CD14-positive monocyte (primary cell): ENCODE data around the gene CYTH3. TPM values are rescaled to one million over a fixed set of nuclear protein-coding genes. Genes with fewer than 3 reads are reported as not detected.
"Not testable (repeated sequence)": the region's sequence is repeated elsewhere in the genome, so short reads cannot be mapped to it uniquely, and the experiment has no call there.

Experiments
- DNase-seq, 3 donors: peaks; one replicate each; pipeline ENCODE4 v3.0.0-alpha.2; 2011 to 2022
- H2AFZ ChIP-seq: 2 replicates; pipeline ENCODE4 v1.6.0; 2012; ENCODE audit warnings: mild to moderate bottlenecking, low read depth, low read length, inconsistent platforms; ENCODE audit not compliant: insufficient read depth, poor library complexity, severe bottlenecking
- H3K27ac ChIP-seq, 2 donors: 1 replicate in 1 of 2; 2 replicates in 1 of 2; pipeline ENCODE4 v1.5.1; 2012 to 2013; ENCODE audit warnings: low read length in 2 of 2, control low read depth in 1 of 2, inconsistent platforms in 1 of 2, low read depth in 1 of 2, mild to moderate bottlenecking in 1 of 2
- H3K27me3 ChIP-seq, 2 donors: one replicate each; pipeline versions ENCODE4 v1.6.0 to v1.6.1; 2011 to 2013; ENCODE audit warnings: low read length in 2 of 2; ENCODE audit not compliant: control insufficient read depth in 2 of 2, insufficient read depth in 2 of 2
- H3K36me3 ChIP-seq, 2 donors: replicated peaks in 1 of 2; 1 replicate in 1 of 2; 2 replicates in 1 of 2; pipeline versions ENCODE4 v1.5.1 to v1.6.1; 2012 to 2013; ENCODE audit warnings: low read length in 2 of 2, control low read depth in 1 of 2, inconsistent platforms in 1 of 2, mild to moderate bottlenecking in 1 of 2; ENCODE audit not compliant: insufficient read depth in 2 of 2, control insufficient read depth in 1 of 2
- H3K4me1 ChIP-seq, 2 donors: 1 replicate in 1 of 2; 2 replicates in 1 of 2; pipeline versions ENCODE4 v1.5.1 to v1.6.1; 2012 to 2013; ENCODE audit warnings: low read length in 2 of 2, control low read depth in 1 of 2, inconsistent platforms in 1 of 2, mild to moderate bottlenecking in 1 of 2, moderate library complexity in 1 of 2; ENCODE audit not compliant: insufficient read depth in 2 of 2, control insufficient read depth in 1 of 2
- H3K4me2 ChIP-seq: replicated peaks from 2 replicates; pipeline ENCODE3; 2012; ENCODE audit warnings: low read length, moderate library complexity, mild to moderate bottlenecking; ENCODE audit not compliant: poor library complexity, severe bottlenecking; ENCODE audit errors: extremely low read depth
- H3K4me3 ChIP-seq, 3 experiments: fragments of 200-600 bp in 1 of 3; sonication (generic) in 1 of 3; replicated peaks in 1 of 3; 1 replicate in 2 of 3; 2 replicates in 1 of 3; pipeline ENCODE4 v1.5.1; 2011 to 2013; ENCODE audit warnings: low read length in 3 of 3, mild to moderate bottlenecking in 3 of 3, control low read depth in 2 of 3, low read depth in 2 of 3, inconsistent platforms in 1 of 3, moderate library complexity in 1 of 3
- H3K79me2 ChIP-seq: 2 replicates; pipeline ENCODE4 v1.6.0; 2012; ENCODE audit warnings: mild to moderate bottlenecking, control low read depth, inconsistent platforms, low read length, moderate library complexity; ENCODE audit not compliant: insufficient read depth
- H3K9ac ChIP-seq: 2 replicates; pipeline ENCODE4 v1.6.0; 2017; ENCODE audit warnings: low read length, mild to moderate bottlenecking; ENCODE audit not compliant: insufficient read depth, poor library complexity, severe bottlenecking
- H3K9me3 ChIP-seq, 2 donors: replicated peaks in 1 of 2; 1 replicate in 1 of 2; 2 replicates in 1 of 2; pipeline versions ENCODE4 v1.5.1 to v1.6.1; 2012 to 2013; ENCODE audit warnings: low read length in 2 of 2, control low read depth in 1 of 2; ENCODE audit not compliant: control insufficient read depth in 1 of 2, insufficient read depth in 1 of 2
- H4K20me1 ChIP-seq: 2 replicates; pipeline ENCODE4 v1.6.0; 2012; ENCODE audit warnings: mild to moderate bottlenecking, low read length, control low read depth, moderate library complexity; ENCODE audit not compliant: insufficient read depth
- H3K27ac Mint-ChIP-seq, 7 donors: one replicate each; pipeline ENCODE4 v1.8.0; 2020; ENCODE audit warnings: mild to moderate bottlenecking in 7 of 7, mixed read lengths in 7 of 7, moderate library complexity in 6 of 7, inconsistent platforms in 2 of 7
- H3K27me3 Mint-ChIP-seq, 3 donors: one replicate each; pipeline ENCODE4 v1.8.0; 2021 to 2022; ENCODE audit warnings: low read depth in 3 of 3, mild to moderate bottlenecking in 3 of 3, mixed read lengths in 3 of 3, moderate library complexity in 3 of 3, inconsistent platforms in 1 of 3
- H3K36me3 Mint-ChIP-seq, 2 donors: one replicate each; pipeline ENCODE4 v1.8.0; 2020; ENCODE audit warnings: mixed read lengths in 2 of 2, inconsistent platforms in 1 of 2, mild to moderate bottlenecking in 1 of 2
- H3K4me1 Mint-ChIP-seq: one replicate; pipeline ENCODE4 v1.8.0; 2020; ENCODE audit warnings: mild to moderate bottlenecking, mixed read lengths
- H3K4me3 Mint-ChIP-seq, 2 donors: one replicate each; pipeline ENCODE4 v1.8.0; 2020; ENCODE audit warnings: mild to moderate bottlenecking in 2 of 2, mixed read lengths in 2 of 2, moderate library complexity in 1 of 2
- H3K9me3 Mint-ChIP-seq, 7 donors: one replicate each; pipeline ENCODE4 v1.8.0; 2020 to 2022; ENCODE audit warnings: mixed read lengths in 7 of 7, mild to moderate bottlenecking in 6 of 7, moderate library complexity in 6 of 7, inconsistent platforms in 2 of 7
- CTCF ChIP-seq: fragments of 200-600 bp; IDR thresholded peaks from one replicate; pipeline ENCODE4 v1.8.0; 2022; ENCODE audit warnings: antibody characterized with exemption, mild to moderate bottlenecking
- WGBS: methylation state at CpG from one replicate; pipeline ENCODE4 v1.1.5; 2013; ENCODE audit warnings: missing lambda C conversion rate; ENCODE audit not compliant: insufficient coverage; 5-methylcytosine and 5-hydroxymethylcytosine counted together
- intact Hi-C, 2 donors: fragments of 100-400 bp; cut with micrococcal nuclease; formaldehyde crosslinking; loops; one replicate each; pipeline versions ENCODE4 v1.15.0 to v1.15.1; 2023
- polyA plus RNA-seq, 3 donors: library from polyadenylated mRNA; depleted of rRNA in 1 of 3; unstranded in 2 of 3; stranded (reverse) in 1 of 3; fragments of 300-500 nt in 2 of 3; fragments of >200 nt in 1 of 3; fragmentation: Illumina TruSeq in 2 of 3; gene quantifications; 1 replicate in 2 of 3; 2 replicates in 1 of 3; pipeline ENCODE4 v1.2.3, GENCODE V29; 2012 to 2021

CYTH3 gene
- polyA plus RNA-seq, 3 donors = 1.3 to 8.5 (median 1.4) TPM

GRCh38 chr7:6193709-6194108, 78.7 kb downstream of the CYTH3 start:
- no peaks in the 10 kb centered on the region for H3K4me1 Mint-ChIP-seq
- no peak for TF ChIP-seq CTCF
- no peaks in the 10 kb centered on the region for H3K4me1 ChIP-seq
- no peaks in the 10 kb centered on the region for H3K9me3 ChIP-seq
- H4K20me1 ChIP-seq = no peaks in the 10 kb centered on the region
- no peaks in the 10 kb centered on the region for H3K9me3 Mint-ChIP-seq
- 100% methylated on average over 2 of the region's 8 CpGs for WGBS
- DNase-seq = no peak
- H3K4me3 ChIP-seq = no peak overlapping the region
- H3K9ac ChIP-seq = no peak overlapping the region
- H3K36me3 ChIP-seq = no peaks in the 10 kb centered on the region
- intact Hi-C loops = no loop called here
- peaks cover 4 to 9% of the 10 kb centered on the region in 2 donors for H3K36me3 Mint-ChIP-seq
- H3K27me3 ChIP-seq = no peaks in the 10 kb centered on the region
- no peak overlapping the region for H3K27ac Mint-ChIP-seq
- H2AFZ ChIP-seq = no peak overlapping the region
- H3K27ac ChIP-seq = no peak overlapping the region
- no peaks in the 10 kb centered on the region for H3K79me2 ChIP-seq
- H3K27me3 Mint-ChIP-seq = peaks cover 0 to 2% (median 2%) of the 10 kb centered on the region in 3 donors
- no peak overlapping the region for H3K4me2 ChIP-seq
- no peak overlapping the region for H3K4me3 Mint-ChIP-seq

GRCh38 chr7:6190563-6190962, 81.9 kb downstream of the CYTH3 start:
- H4K20me1 ChIP-seq, H3K27me3 Mint-ChIP-seq, H3K9me3 ChIP-seq, DNase-seq, H3K36me3 ChIP-seq, H3K4me1 ChIP-seq, H3K4me3 Mint-ChIP-seq, intact Hi-C loops, H3K79me2 ChIP-seq, H2AFZ ChIP-seq, H3K27ac Mint-ChIP-seq, H3K9me3 Mint-ChIP-seq, H3K27me3 ChIP-seq, H3K4me2 ChIP-seq, H3K9ac ChIP-seq, H3K27ac ChIP-seq, H3K4me3 ChIP-seq, H3K4me1 Mint-ChIP-seq: not testable (repeated sequence)
- WGBS = 100% methylated on average over 1 of the region's 7 CpGs
- peaks cover 26 to 36% of the 10 kb centered on the region in 2 donors for H3K36me3 Mint-ChIP-seq
